Epithelial cell of proximal tubule (primary cell): ENCODE data around the gene CEMIP. TPM values are rescaled to one million over a fixed set of nuclear protein-coding genes. Genes with fewer than 3 reads are reported as not detected.

Experiments
- DNase-seq: peaks from one replicate; pipeline ENCODE4 v3.0.0-alpha.2; 2011; ENCODE audit warnings: low read depth
- H3K4me3 ChIP-seq: 2 replicates; pipeline ENCODE4 v1.5.1; 2011; ENCODE audit warnings: low read depth, mild to moderate bottlenecking, low read length
- CTCF ChIP-seq: conservative IDR thresholded peaks from 2 replicates; pipeline ENCODE4 v1.5.1; 2012; ENCODE audit warnings: low read depth, mild to moderate bottlenecking, low read length
- total RNA-seq: library from RNA; depleted of rRNA; stranded (reverse); fragments of >200 nt; gene quantifications from 2 replicates; pipeline ENCODE4 v1.2.3, GENCODE V29; 2015

The CEMIP gene
- total RNA-seq, 1 donor from 2014 or later: 0.06 TPM

GRCh38 chr15:80783260-80783659, 4.1 kb downstream of the CEMIP start:
- no peak overlapping the region for H3K4me3 ChIP-seq
- no peak for TF ChIP-seq CTCF
- no peak for DNase-seq

DNA sequence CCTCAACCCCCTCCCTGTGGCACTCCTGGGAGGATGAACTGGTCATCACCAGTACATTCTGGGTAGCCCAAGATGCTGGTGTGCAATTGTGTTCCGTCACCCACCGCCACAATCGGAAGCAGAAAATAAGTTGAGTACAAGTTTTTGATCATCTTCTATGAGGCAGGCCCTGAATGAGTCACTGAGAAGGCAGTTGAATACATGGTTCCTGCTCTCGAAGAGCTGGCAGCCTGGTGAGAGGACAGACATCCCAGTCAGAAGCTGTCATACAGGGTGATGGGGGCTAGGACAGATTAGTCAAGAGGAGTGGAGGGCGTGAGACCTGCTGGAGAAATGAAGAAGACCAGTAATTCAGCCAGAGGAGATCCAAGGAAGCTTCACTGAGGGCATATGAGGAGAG, 6.2 kb downstream of the CEMIP start:
- TF ChIP-seq CTCF: no peak
- H3K4me3 ChIP-seq: no peak overlapping the region
- no peak for DNase-seq

DNA sequence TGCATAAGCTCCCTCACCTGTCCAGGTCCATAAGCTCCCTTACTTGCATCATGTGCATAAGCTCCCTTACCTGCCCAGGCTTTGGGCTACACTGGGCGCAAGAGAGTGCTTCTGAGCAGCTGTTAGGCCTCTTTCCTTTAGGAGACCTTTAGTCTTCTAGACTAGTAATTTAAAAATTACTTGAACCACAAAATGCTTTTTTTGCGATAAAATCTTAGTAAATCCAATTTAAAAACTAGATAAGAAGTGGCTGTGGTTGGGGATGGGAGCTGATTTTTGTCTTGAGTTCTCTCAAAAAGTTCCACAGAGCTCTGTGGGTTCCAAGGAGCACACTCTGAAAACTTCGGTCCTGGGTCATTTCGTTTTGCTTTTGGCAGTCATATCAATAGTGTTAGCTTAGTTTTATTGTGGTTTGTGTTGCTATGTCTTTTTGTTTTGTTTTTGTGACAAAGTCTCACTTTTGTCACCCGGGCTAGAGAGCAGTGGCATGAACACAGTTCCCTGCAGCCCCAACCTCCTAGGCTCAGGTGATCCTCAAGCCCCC, 6.7 kb downstream of the CEMIP start:
- no peak for TF ChIP-seq CTCF
- H3K4me3 ChIP-seq: no peak overlapping the region

DNA sequence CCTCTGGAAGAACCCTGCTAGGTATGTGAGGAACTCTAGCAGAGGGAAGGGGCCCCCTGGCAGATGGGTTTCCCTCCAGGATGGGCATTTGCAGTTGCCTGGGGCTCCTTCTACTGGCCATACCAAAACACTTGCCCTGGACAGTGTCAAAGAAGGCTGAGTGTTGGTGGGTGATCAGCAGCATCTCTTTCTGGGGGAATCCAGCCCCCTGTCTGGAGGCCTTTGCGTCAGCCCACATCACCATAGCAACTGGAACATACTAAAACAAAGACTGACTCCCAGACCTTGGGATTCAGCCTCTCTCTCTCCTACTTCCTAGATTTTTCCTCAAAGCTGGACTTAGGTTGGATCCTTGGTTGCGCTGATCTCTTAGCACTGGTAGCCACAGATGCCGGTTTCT, 8.1 kb downstream of the CEMIP start:
- TF ChIP-seq CTCF: no peak
- DNase-seq: no peak
- H3K4me3 ChIP-seq: no peak overlapping the region

More for the DNA sequence above, 6.7 kb downstream of the CEMIP start:
- DNase-seq: no peak

DNA sequence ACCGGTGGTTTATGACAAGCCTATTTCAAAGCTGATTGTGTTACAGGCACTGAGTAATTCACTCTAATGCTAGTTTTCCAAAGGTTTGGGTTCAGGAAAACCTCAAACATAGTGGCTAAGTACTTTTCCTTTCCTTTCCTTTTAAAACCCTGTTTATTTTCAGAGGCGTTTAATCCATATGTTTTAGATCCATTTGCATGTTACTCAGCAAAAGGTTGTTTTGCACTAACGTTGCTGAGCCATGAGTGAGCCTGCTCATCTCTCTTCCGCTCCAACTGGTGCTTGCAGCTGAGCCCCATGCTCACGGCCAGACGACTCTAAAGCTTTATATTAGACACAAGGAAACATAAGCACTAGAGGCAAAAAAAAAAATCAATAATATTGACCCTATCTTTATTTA, 9.4 kb downstream of the CEMIP start:
- no peak for DNase-seq
- H3K4me3 ChIP-seq: no peak overlapping the region
- TF ChIP-seq CTCF: no peak

GRCh38 chr15:80789296-80789695, 10.1 kb downstream of the CEMIP start:
- DNase-seq: no peak
- TF ChIP-seq CTCF: no peak
- no peak overlapping the region for H3K4me3 ChIP-seq

- DNase-seq: no peak
- no peak for TF ChIP-seq CTCF
- H3K4me3 ChIP-seq: no peak overlapping the region
Observed at GRCh38 chr15:80789796-80790195, 10.6 kb downstream of the CEMIP start.
